WTC11 (cell line): Measurements from ENCODE around the gene SPTB. TPM values are rescaled to one million over a fixed set of nuclear protein-coding genes. Genes with fewer than 3 reads are reported as not detected.

Experiments
- ATAC-seq: fragments of 200-7000 bp; cut with Tn5 transposase; 2 replicates; pipeline ENCODE4 v1.10.0; 2021; ENCODE audit warnings: mild to moderate bottlenecking, moderate library complexity
- CTCF ChIA-PET: fragments of 300-600 bp; sonication (Branson Sonifier 250); formaldehyde crosslinking; loops from one replicate; lab custom pipeline; 2021; ENCODE audit warnings: antibody characterized with exemption; lab: Charles Lee
- POLR2A ChIA-PET: fragments of 350-600 bp; sonication (Branson Sonifier 250); formaldehyde crosslinking; loops from one replicate; lab custom pipeline; 2021; ENCODE audit warnings: antibody characterized with exemption; lab: Charles Lee
- DNase-seq: peaks from one replicate; pipeline ENCODE4 v3.0.0; 2021; ENCODE audit warnings: low spot score
- H3K27ac Mint-ChIP-seq: 2 replicates; pipeline ENCODE4 v1.8.0; 2021; ENCODE audit warnings: mixed read lengths
- H3K27me3 Mint-ChIP-seq: 2 replicates; pipeline ENCODE4 v1.8.0; 2021; ENCODE audit warnings: low read depth, mild to moderate bottlenecking, moderate library complexity, mixed read lengths
- H3K36me3 Mint-ChIP-seq: 2 replicates; pipeline ENCODE4 v1.8.0; 2021; ENCODE audit warnings: mixed read lengths
- H3K4me1 Mint-ChIP-seq: 2 replicates; pipeline ENCODE4 v1.8.0; 2022; ENCODE audit warnings: mixed read lengths
- H3K4me3 Mint-ChIP-seq: 2 replicates; pipeline ENCODE4 v1.8.0; 2021; ENCODE audit warnings: mild to moderate bottlenecking, moderate library complexity, mixed read lengths
- H3K9me3 Mint-ChIP-seq: 2 replicates; pipeline ENCODE4 v1.8.0; 2021; ENCODE audit warnings: mixed read lengths
- ATF1 ChIP-seq: sonication (generic); formaldehyde crosslinking; IDR thresholded peaks from 2 replicates; pipeline ENCODE4 v1.8.1; 2023; ENCODE audit warnings: mild to moderate bottlenecking, moderate library complexity, missing genetic modification reagents
- CREM ChIP-seq: sonication (generic); formaldehyde crosslinking; IDR thresholded peaks from 2 replicates; pipeline ENCODE4 v1.8.1; 2022; ENCODE audit warnings: mild to moderate bottlenecking, missing genetic modification reagents, moderate library complexity
- ELF4 ChIP-seq: sonication (generic); formaldehyde crosslinking; IDR thresholded peaks from 2 replicates; pipeline ENCODE4 v1.8.1; 2022; ENCODE audit warnings: low read depth, mild to moderate bottlenecking, moderate library complexity, missing genetic modification reagents
- ETV6 ChIP-seq: sonication (generic); formaldehyde crosslinking; IDR thresholded peaks from 2 replicates; pipeline ENCODE4 v1.8.1; 2022; ENCODE audit warnings: mild to moderate bottlenecking, missing genetic modification reagents
- FOXJ3 ChIP-seq: sonication (generic); formaldehyde crosslinking; IDR thresholded peaks from 2 replicates; pipeline ENCODE4 v1.9.0; 2021; ENCODE audit warnings: missing genetic modification reagents, mild to moderate bottlenecking, borderline replicate concordance
- NR1H2 ChIP-seq: sonication (generic); formaldehyde crosslinking; IDR thresholded peaks from 2 replicates; pipeline ENCODE4 v1.9.0; 2021; ENCODE audit warnings: mild to moderate bottlenecking, moderate library complexity, missing genetic modification reagents
- PRDM15 ChIP-seq: sonication (generic); formaldehyde crosslinking; IDR thresholded peaks from 2 replicates; pipeline ENCODE4 v1.8.0; 2022; ENCODE audit warnings: missing genetic modification reagents
- SMAD3 ChIP-seq: sonication (generic); formaldehyde crosslinking; IDR thresholded peaks from 2 replicates; pipeline ENCODE4 v1.8.0; 2022; ENCODE audit warnings: missing genetic modification reagents, mild to moderate bottlenecking, borderline replicate concordance
- ZBTB21 ChIP-seq: sonication (generic); formaldehyde crosslinking; IDR thresholded peaks from 2 replicates; pipeline ENCODE4 v1.8.1; 2023; ENCODE audit warnings: mild to moderate bottlenecking, missing genetic modification reagents, borderline replicate concordance
- ZNF121 ChIP-seq: sonication (generic); formaldehyde crosslinking; IDR thresholded peaks from 2 replicates; pipeline ENCODE4 v1.8.0; 2023; ENCODE audit warnings: missing genetic modification reagents
- ZNF317 ChIP-seq: sonication (generic); formaldehyde crosslinking; IDR thresholded peaks from 2 replicates; pipeline ENCODE4 v1.8.1; 2023; ENCODE audit warnings: low read depth, mild to moderate bottlenecking, moderate library complexity, missing genetic modification reagents, borderline replicate concordance
- ZNF396 ChIP-seq: fragments of 250-450 bp; sonication (Bioruptor Pico); IDR thresholded peaks from 2 replicates; pipeline ENCODE4 v1.8.0; 2021; ENCODE audit warnings: mild to moderate bottlenecking, moderate library complexity, borderline replicate concordance
- total RNA-seq: library from RNA; stranded (reverse); gene quantifications from 3 replicates; pipeline ENCODE4 v1.2.3, GENCODE V29; 2021
- TF ChIP-seq, protein P1 (sequence below): fragments of 250-450 bp; sonication (Bioruptor Pico); IDR thresholded peaks from 2 replicates; pipeline ENCODE4 v1.9.0; 2021; ENCODE audit warnings: mild to moderate bottlenecking
- TF ChIP-seq, protein P2 (sequence below): sonication (generic); formaldehyde crosslinking; IDR thresholded peaks from 2 replicates; pipeline ENCODE4 v1.8.1; 2022; ENCODE audit warnings: mild to moderate bottlenecking, missing genetic modification reagents, moderate library complexity, borderline replicate concordance

Gene SPTB
- total RNA-seq, 1 experiment from 2014 or later, result 3.2 TPM

GRCh38 chr14:64752909-64753308, 126.8 kb downstream of the SPTB start:
- Mint-ChIP-seq H3K4me1 (peaks cover 8% of the 10 kb centered on the region), H3K27ac (no peak overlapping the region), H3K4me3 (no peak overlapping the region), H3K9me3 (peaks cover 4% of the 10 kb centered on the region), H3K36me3 (no peaks in the 10 kb centered on the region), H3K27me3 (peaks cover 16% of the 10 kb centered on the region)
- no peak for ATAC-seq
- ChIA-PET CTCF (interaction anchor here (1.4 to 1.7 kb wide), 3 partner anchors 9 to 14 kb away, joined by 3 to 4 read pairs (median 4); no protein-coding TSS in a partner anchor), POLR2A (no interaction called here)
- no peak for DNase-seq
- TF ChIP-seq ZBTB21 (CRISPR knock-in tag), result no peak
- no peak for TF ChIP-seq ZNF317 (CRISPR knock-in tag)
- TF ChIP-seq, protein P1, sequence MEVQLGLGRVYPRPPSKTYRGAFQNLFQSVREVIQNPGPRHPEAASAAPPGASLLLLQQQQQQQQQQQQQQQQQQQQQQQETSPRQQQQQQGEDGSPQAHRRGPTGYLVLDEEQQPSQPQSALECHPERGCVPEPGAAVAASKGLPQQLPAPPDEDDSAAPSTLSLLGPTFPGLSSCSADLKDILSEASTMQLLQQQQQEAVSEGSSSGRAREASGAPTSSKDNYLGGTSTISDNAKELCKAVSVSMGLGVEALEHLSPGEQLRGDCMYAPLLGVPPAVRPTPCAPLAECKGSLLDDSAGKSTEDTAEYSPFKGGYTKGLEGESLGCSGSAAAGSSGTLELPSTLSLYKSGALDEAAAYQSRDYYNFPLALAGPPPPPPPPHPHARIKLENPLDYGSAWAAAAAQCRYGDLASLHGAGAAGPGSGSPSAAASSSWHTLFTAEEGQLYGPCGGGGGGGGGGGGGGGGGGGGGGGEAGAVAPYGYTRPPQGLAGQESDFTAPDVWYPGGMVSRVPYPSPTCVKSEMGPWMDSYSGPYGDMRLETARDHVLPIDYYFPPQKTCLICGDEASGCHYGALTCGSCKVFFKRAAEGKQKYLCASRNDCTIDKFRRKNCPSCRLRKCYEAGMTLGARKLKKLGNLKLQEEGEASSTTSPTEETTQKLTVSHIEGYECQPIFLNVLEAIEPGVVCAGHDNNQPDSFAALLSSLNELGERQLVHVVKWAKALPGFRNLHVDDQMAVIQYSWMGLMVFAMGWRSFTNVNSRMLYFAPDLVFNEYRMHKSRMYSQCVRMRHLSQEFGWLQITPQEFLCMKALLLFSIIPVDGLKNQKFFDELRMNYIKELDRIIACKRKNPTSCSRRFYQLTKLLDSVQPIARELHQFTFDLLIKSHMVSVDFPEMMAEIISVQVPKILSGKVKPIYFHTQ, result no peak
- no peak for TF ChIP-seq CREM (CRISPR knock-in tag)

DNA sequence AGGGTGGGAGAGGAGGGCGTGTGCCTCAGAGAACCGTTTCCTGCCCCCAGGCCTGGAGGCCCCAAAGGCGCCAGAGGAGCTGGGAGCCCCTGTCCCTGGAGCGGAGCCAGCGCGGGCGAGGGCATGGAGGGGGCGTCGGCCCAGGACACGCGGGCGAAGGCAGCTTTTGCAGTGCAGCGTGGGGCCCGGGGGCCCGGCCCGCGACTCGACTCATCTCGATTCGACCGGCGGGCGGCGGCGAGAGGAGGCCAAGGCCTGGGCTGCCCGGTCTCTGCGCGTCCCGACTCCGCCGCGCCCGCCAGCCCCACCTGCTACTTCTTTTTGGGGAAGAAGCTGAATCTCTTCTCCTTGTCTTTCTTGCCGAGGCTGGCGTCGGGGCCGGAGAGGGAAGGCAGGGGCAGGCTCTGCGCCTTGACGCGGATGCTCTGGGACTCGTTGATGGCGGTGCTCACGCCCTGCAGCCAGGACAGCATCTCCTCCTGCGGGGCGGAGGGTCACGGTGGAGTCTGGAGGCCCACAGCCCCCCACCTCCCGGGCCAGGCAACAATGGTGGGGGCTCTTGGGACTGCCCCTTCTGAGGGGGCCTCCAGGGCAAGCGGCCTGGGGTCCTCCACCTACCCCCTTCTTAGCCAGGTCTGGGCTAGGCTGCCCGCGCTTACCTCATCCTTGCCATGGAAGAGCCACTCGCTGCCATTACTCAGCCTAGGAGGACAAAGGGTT, 130.6 kb downstream of the SPTB start:
- Mint-ChIP-seq H3K27me3 (no peaks in the 10 kb centered on the region), H3K9me3 (no peaks in the 10 kb centered on the region), H3K27ac (no peak overlapping the region), H3K4me1 (peaks cover 3% of the 10 kb centered on the region; the same call in 1 of the 2 replicates), H3K36me3 (peaks cover 29% of the 10 kb centered on the region), H3K4me3 (no peak overlapping the region)
- no peak for TF ChIP-seq PRDM15 (CRISPR knock-in tag)
- TF ChIP-seq, protein P2, sequence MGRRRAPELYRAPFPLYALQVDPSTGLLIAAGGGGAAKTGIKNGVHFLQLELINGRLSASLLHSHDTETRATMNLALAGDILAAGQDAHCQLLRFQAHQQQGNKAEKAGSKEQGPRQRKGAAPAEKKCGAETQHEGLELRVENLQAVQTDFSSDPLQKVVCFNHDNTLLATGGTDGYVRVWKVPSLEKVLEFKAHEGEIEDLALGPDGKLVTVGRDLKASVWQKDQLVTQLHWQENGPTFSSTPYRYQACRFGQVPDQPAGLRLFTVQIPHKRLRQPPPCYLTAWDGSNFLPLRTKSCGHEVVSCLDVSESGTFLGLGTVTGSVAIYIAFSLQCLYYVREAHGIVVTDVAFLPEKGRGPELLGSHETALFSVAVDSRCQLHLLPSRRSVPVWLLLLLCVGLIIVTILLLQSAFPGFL (CRISPR knock-in tag), result no peak
- no peak for TF ChIP-seq ELF4
- TF ChIP-seq ETV6 (CRISPR knock-in tag), result no peak
- TF ChIP-seq FOXJ3 (CRISPR knock-in tag), result no peak
- TF ChIP-seq NR1H2 (CRISPR knock-in tag), result no peak
- ChIA-PET CTCF (interaction anchor here (0.6 to 1.5 kb wide), 6 partner anchors 13 to 403 kb away, joined by 4 to 7 read pairs (median 5); no protein-coding TSS in a partner anchor), POLR2A (interaction anchor here (0.5 to 0.7 kb wide), 2 partner anchors 33 to 204 kb away, joined by 3 read pairs; no protein-coding TSS in a partner anchor)
- DNase-seq (no peak), ATAC-seq (no peak)

DNA sequence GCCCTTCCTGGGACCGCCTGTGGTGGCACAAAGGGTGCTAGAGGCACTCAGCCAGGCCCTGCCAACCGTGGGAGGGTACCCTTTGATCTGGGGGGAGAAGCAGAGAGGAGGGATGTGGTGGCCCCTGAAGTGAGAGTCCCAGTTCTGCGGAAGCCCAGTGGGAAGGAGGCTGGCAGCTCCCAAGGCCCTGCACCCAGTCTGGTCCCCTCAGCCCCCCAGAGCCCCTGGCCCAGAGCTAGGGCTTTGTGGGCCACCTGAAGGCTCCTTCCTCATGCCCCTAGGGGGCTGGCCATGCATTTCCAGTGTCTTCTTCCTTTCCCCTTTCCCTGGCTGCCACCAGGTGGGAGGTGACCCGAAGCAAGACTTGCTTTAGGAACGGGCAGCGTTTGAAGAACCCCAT, 131.2 kb downstream of the SPTB start:
- H3K27me3 Mint-ChIP-seq, result no peaks in the 10 kb centered on the region
- TF ChIP-seq ZNF317 (CRISPR knock-in tag) (no peak), SMAD3 (CRISPR knock-in tag) (no peak), PRDM15 (CRISPR knock-in tag) (no peak), ATF1 (CRISPR knock-in tag) (no peak), ZNF121 (CRISPR knock-in tag) (no peak), ZNF396 (CRISPR knock-in tag) (no peak)
- POLR2A ChIA-PET, result interaction anchor here (0.7 kb wide), 1 partner anchor 33 kb away, joined by 3 read pairs; no protein-coding TSS in a partner anchor
- no peak for ATAC-seq
- DNase-seq, result no peak
- peaks cover 3% of the 10 kb centered on the region; the same call in 1 of the 2 replicates for H3K4me1 Mint-ChIP-seq
- no peak overlapping the region for H3K4me3 Mint-ChIP-seq
- no peaks in the 10 kb centered on the region for H3K9me3 Mint-ChIP-seq
- H3K27ac Mint-ChIP-seq, result no peak overlapping the region
- CTCF ChIA-PET, result interaction anchor here (1.0 to 1.5 kb wide), 4 partner anchors 14 to 19 kb away, joined by 4 to 7 read pairs (median 4); no protein-coding TSS in a partner anchor
- peaks cover 33% of the 10 kb centered on the region for H3K36me3 Mint-ChIP-seq
